HepG2 (cell line): ENCODE results near the gene SPSB1. TPM values are rescaled to one million over a fixed set of nuclear protein-coding genes. Genes with fewer than 3 reads are reported as not detected.

Experiments used
- ATAC-seq: fragments of 200-7000 bp; cut with Tn5 transposase; 3 replicates; pipeline ENCODE4 v1.9.1; 2020; ENCODE audit warnings: mild to moderate bottlenecking, moderate library complexity
- BruUV-seq: library from RNA; stranded (reverse); fragments of 400-500 nt; replicated peaks from 2 replicates; lab custom pipeline; 2021; lab: Mats Ljungman, UMichigan
- CTCF ChIA-PET: fragments of 300-600 bp; formaldehyde crosslinking; extraction: SDS; loops from one replicate; lab custom pipeline; 2021; ENCODE audit warnings: low total read pairs, inconsistent platforms, low intra/inter-chr PET ratio; lab: Yijun Ruan, JAX
- POLR2A ChIA-PET: fragments of 350-600 bp; sonication (Branson Sonifier 250); formaldehyde crosslinking; loops from one replicate; lab custom pipeline; 2020; ENCODE audit warnings: antibody characterized with exemption, inconsistent platforms; lab: Yijun Ruan, JAX
- DNase-seq: peaks from one replicate; pipeline ENCODE4 v3.0.0-alpha.2; 2015; ENCODE audit warnings: low spot score
- FAIRE-seq: peaks from 3 replicates; lab custom pipeline; 2011; peaks lifted over from hg19 to GRCh38; lab: Jason Lieb, UNC
- H2AFZ ChIP-seq: one replicate; pipeline ENCODE4 v1.6.1; 2011; ENCODE audit warnings: low read length, inconsistent platforms
- H3K27ac ChIP-seq: fragments of 300-600 bp; 3 replicates; pipeline ENCODE4 v1.8.0; 2011; ENCODE audit warnings: mixed run types, mild to moderate bottlenecking, mixed read lengths, low read length, inconsistent platforms; ENCODE audit not compliant: insufficient read depth; ENCODE audit errors: extremely low read length
- H3K27me3 ChIP-seq, 2 experiments: fragments of 200-600 bp in 1 of 2; 2 replicates in 1 of 2; 3 replicates in 1 of 2; pipeline versions ENCODE4 v1.6.0 to v1.8.0; 2011; ENCODE audit warnings: low read length in 2 of 2, mild to moderate bottlenecking in 2 of 2, moderate library complexity in 2 of 2, inconsistent platforms in 1 of 2; ENCODE audit not compliant: insufficient read depth in 2 of 2, control insufficient read depth in 1 of 2
- H3K36me3 ChIP-seq, 2 experiments: fragments of 200-600 bp in 1 of 2; replicated peaks in 1 of 2; 2 replicates in 1 of 2; 3 replicates in 1 of 2; pipeline versions ENCODE4 v1.5.1 to v1.8.0; 2011; ENCODE audit warnings: low read length in 2 of 2, inconsistent platforms in 1 of 2; ENCODE audit not compliant: insufficient read depth in 2 of 2, control insufficient read depth in 1 of 2
- H3K4me1 ChIP-seq: 2 replicates; pipeline ENCODE4 v1.5.1; 2012; ENCODE audit warnings: low read length, inconsistent platforms; ENCODE audit not compliant: insufficient read depth
- H3K4me2 ChIP-seq: 2 replicates; pipeline ENCODE4 v1.6.0; 2011; ENCODE audit warnings: low read depth, low read length, inconsistent platforms
- H3K4me3 ChIP-seq, 3 experiments: fragments of 200-600 bp in 1 of 3; sonication (generic), shearing (Covaris generic) in 1 of 3; replicated peaks in 1 of 3; 2 replicates each; pipeline ENCODE4 v1.5.1; 2011 to 2016; ENCODE audit warnings: low read length in 3 of 3, inconsistent platforms in 2 of 3, low read depth in 2 of 3, mild to moderate bottlenecking in 2 of 3, control low read depth in 1 of 3, mixed read lengths in 1 of 3; ENCODE audit not compliant: insufficient read depth in 1 of 3
- H3K79me2 ChIP-seq: one replicate; pipeline ENCODE4 v1.6.1; 2011; ENCODE audit warnings: low read length, inconsistent platforms; ENCODE audit not compliant: insufficient read depth
- H3K9ac ChIP-seq: 2 replicates; pipeline ENCODE4 v1.6.0; 2011; ENCODE audit warnings: mild to moderate bottlenecking, low read depth, low read length, inconsistent platforms; ENCODE audit not compliant: insufficient read depth
- H3K9me3 ChIP-seq: 2 replicates; pipeline ENCODE4 v1.5.1; 2012; ENCODE audit warnings: mild to moderate bottlenecking, low read length
- H4K20me1 ChIP-seq: 2 replicates; pipeline ENCODE4 v1.6.0; 2011; ENCODE audit warnings: inconsistent platforms, mild to moderate bottlenecking, low read length, moderate library complexity; ENCODE audit not compliant: insufficient read depth
- ARID4A ChIP-seq: sonication (generic); formaldehyde crosslinking; IDR thresholded peaks from 2 replicates; pipeline ENCODE4 v1.5.0; 2020; ENCODE audit warnings: mild to moderate bottlenecking, missing genetic modification reagents, borderline replicate concordance
- ATAD3A ChIP-seq: sonication (generic); formaldehyde crosslinking; IDR thresholded peaks from 2 replicates; pipeline ENCODE4 v1.4.0; 2020; ENCODE audit warnings: missing genetic modification reagents
- BCL6 ChIP-seq: IDR thresholded peaks from 2 replicates; pipeline ENCODE4 v1.6.1; 2016; ENCODE audit warnings: missing genetic modification reagents, missing compliant biosample characterization
- CBX5 ChIP-seq: sonication (generic); formaldehyde crosslinking; IDR thresholded peaks from 2 replicates; pipeline ENCODE4 v1.4.0; 2020; ENCODE audit warnings: missing genetic modification reagents, borderline replicate concordance
- ELF3 ChIP-seq: IDR thresholded peaks from 2 replicates; pipeline ENCODE4 v1.6.1; 2016; ENCODE audit warnings: missing genetic modification reagents, missing compliant biosample characterization
- FOSL2 ChIP-seq: sonication (generic); formaldehyde crosslinking; IDR thresholded peaks from 2 replicates; pipeline ENCODE4 v1.4.0; 2020; ENCODE audit warnings: missing genetic modification reagents
- HNF4A ChIP-seq: sonication (generic); formaldehyde crosslinking; IDR thresholded peaks from 2 replicates; pipeline ENCODE4 v1.4.0; 2020; ENCODE audit warnings: missing genetic modification reagents
- IRF1 ChIP-seq: sonication (generic); formaldehyde crosslinking; IDR thresholded peaks from 2 replicates; pipeline ENCODE4 v1.4.0; 2020; ENCODE audit warnings: low read depth, mild to moderate bottlenecking, missing genetic modification reagents
- MIER2 ChIP-seq: IDR thresholded peaks from 2 replicates; pipeline ENCODE4 v1.6.1; 2016; ENCODE audit warnings: missing biosample characterization, missing genetic modification reagents
- NPAS2 ChIP-seq: sonication (generic); formaldehyde crosslinking; IDR thresholded peaks from 2 replicates; pipeline ENCODE4 v1.8.0; 2022; ENCODE audit warnings: mild to moderate bottlenecking, missing genetic modification reagents, borderline replicate concordance
- ZNF17 ChIP-seq: sonication (generic); formaldehyde crosslinking; IDR thresholded peaks from 2 replicates; pipeline ENCODE4 v1.5.0; 2020; ENCODE audit warnings: mild to moderate bottlenecking, missing genetic modification reagents
- ZNF562 ChIP-seq: sonication (generic); formaldehyde crosslinking; IDR thresholded peaks from 2 replicates; pipeline ENCODE4 v1.8.0; 2022; ENCODE audit warnings: missing genetic modification reagents, borderline replicate concordance
- ZNF567 ChIP-seq: sonication (generic); formaldehyde crosslinking; IDR thresholded peaks from 2 replicates; pipeline ENCODE4 v1.8.1; 2023; ENCODE audit warnings: mild to moderate bottlenecking, missing genetic modification reagents, borderline replicate concordance
- ZNF891 ChIP-seq: sonication (generic); formaldehyde crosslinking; IDR thresholded peaks from 2 replicates; pipeline ENCODE4 v1.5.0; 2020; ENCODE audit warnings: mild to moderate bottlenecking, missing genetic modification reagents
- ZZZ3 ChIP-seq: sonication (generic); formaldehyde crosslinking; IDR thresholded peaks from 2 replicates; pipeline ENCODE4 v1.4.0; 2020; ENCODE audit warnings: missing genetic modification reagents, mild to moderate bottlenecking, borderline replicate concordance
- WGBS: methylation state at CpG from one replicate; pipeline ENCODE4 v1.1.6; 2017; ENCODE audit warnings: low lambda C conversion rate; 5-methylcytosine and 5-hydroxymethylcytosine counted together
- in situ Hi-C: cut with HindIII; loops from 2 replicates; pipeline ENCODE4 v1.10.0; 2017; ENCODE audit warnings: low pct_unique_long_range_greater_than_20kb; ENCODE audit not compliant: extremely low pct_ligation_motif_present
- intact Hi-C: fragments of 100-400 bp; cut with micrococcal nuclease; formaldehyde crosslinking; loops from one replicate; pipeline ENCODE4 v1.10.0; 2022; ENCODE audit not compliant: unreplicated experiment
- polyA plus RNA-seq, 8 experiments: library from polyadenylated mRNA; depleted of rRNA in 3 of 8; stranded (reverse) in 7 of 8; unstranded in 1 of 8; fragments of >200 nt; fragmentation: Illumina TruSeq in 4 of 8; extraction: Trizol in 4 of 8; gene quantifications; 2 replicates each; pipeline versions ENCODE4 v1.2.1 to v1.2.3, GENCODE V29; 2011 to 2016; ENCODE audit warnings: low read depth in 4 of 8, missing spikeins in 1 of 8, mixed read lengths in 1 of 8; ENCODE audit not compliant: insufficient read depth in 1 of 8
- total RNA-seq, 5 experiments: library from RNA; depleted of rRNA; stranded (reverse); fragments of >200 nt; fragmentation: Illumina TruSeq; extraction: Trizol; gene quantifications; 2 replicates each; pipeline ENCODE4 v1.2.3, GENCODE V29; 2016; ENCODE audit warnings: low read depth in 1 of 5
- TF ChIP-seq, protein P1 (sequence below): sonication (generic); formaldehyde crosslinking; IDR thresholded peaks from 2 replicates; pipeline ENCODE4 v1.8.0; 2022; ENCODE audit warnings: low read depth, missing genetic modification reagents

The SPSB1 gene
- total and polyA plus RNA-seq, 2 of the 13 experiments (the other 11 are each of a cell fraction or from before 2014, with no cell fraction given): 5.0 to 8.0 TPM

DNA sequence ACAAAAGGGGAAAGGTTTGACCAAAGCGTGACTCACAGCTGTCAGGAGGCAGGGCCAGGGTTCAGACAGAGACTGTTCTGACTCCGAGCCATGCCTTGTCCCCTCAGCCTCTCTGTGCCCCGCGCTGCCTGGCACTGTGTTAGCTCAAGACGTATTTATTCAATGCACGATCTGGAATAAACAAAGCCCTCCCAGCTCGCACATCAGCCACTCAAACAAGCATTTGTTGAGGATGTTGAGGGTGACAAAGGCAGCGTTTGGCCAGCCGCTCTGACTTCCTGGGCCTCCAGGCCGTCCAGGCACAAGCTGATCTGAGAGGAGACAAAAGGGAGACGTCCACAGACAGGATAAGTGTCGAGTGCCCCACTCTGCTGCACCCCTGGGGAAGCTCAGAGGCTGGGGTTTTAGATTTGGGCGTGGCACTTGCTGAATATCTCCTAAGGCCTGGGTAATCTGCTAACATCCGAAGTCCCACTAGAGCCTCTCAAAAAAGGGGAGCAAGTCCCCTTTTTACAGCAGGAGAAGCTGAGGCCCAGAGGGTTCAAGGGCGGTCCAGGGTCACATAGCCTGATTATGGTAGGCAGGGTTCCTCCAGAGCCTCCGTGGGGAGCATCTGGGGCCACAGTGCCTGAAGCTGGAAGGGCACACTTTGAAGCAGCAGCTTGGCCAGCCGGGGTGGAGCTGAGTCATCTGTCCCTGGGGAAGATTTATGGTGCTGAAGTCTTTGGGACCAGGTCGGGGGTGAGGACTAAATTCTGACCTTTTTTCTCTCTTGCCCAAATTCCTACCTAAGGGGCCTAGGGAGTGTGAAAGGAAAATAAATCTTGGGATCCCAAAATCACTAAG lies 95.9 kb downstream of the SPSB1 start (continued):
- TF ChIP-seq ELF3 (CRISPR knock-in tag): no peak
- TF ChIP-seq FOSL2 (CRISPR knock-in tag): peak; percentile 29; the same call in 1 of the 2 replicates

GRCh38 chr1:9389968-9390367 lies 97.3 kb downstream of the SPSB1 start:
- H3K9ac ChIP-seq: no peak overlapping the region
- ChIA-PET CTCF (no interaction called here), POLR2A (no interaction called here)
- ATAC-seq (no peak), DNase-seq (no peak), FAIRE-seq (no peak)
- H3K4me1 ChIP-seq: peaks cover 29% of the 10 kb centered on the region
- in situ Hi-C loops (no loop called here), intact Hi-C loops (no loop called here)
- H4K20me1 ChIP-seq: no peaks in the 10 kb centered on the region
- no peak overlapping the region for H2AFZ ChIP-seq
- peaks cover 1% of the 10 kb centered on the region for H3K9me3 ChIP-seq
- peaks cover 0 to 52% of the 10 kb centered on the region in 2 experiments; a peak in 3 of 5 replicates for H3K27me3 ChIP-seq
- 48% methylated on average over 7 of the region's 7 CpGs for WGBS
- H3K4me2 ChIP-seq: no peak overlapping the region
- H3K36me3 ChIP-seq: no peaks in the 10 kb centered on the region
- BruUV-seq: no TSS peak
- no peak overlapping the region for H3K27ac ChIP-seq
- H3K4me3 ChIP-seq: no peak overlapping the region
- no peaks in the 10 kb centered on the region for H3K79me2 ChIP-seq
- no peak for TF ChIP-seq ZNF562 (CRISPR knock-in tag)
- no peak for TF ChIP-seq NPAS2 (CRISPR knock-in tag)
- TF ChIP-seq ZNF567 (CRISPR knock-in tag): no peak
- no peak for TF ChIP-seq ARID4A
- TF ChIP-seq IRF1 (CRISPR knock-in tag): no peak
- TF ChIP-seq ZZZ3: no peak
- no peak for TF ChIP-seq MIER2 (CRISPR knock-in tag)
- TF ChIP-seq CBX5 (CRISPR knock-in tag): no peak
- TF ChIP-seq BCL6 (CRISPR knock-in tag): no peak
- no peak for TF ChIP-seq ATAD3A (CRISPR knock-in tag)
- TF ChIP-seq ZNF891 (CRISPR knock-in tag): no peak
- no peak for TF ChIP-seq HNF4A (CRISPR knock-in tag)
- TF ChIP-seq, protein P1, sequence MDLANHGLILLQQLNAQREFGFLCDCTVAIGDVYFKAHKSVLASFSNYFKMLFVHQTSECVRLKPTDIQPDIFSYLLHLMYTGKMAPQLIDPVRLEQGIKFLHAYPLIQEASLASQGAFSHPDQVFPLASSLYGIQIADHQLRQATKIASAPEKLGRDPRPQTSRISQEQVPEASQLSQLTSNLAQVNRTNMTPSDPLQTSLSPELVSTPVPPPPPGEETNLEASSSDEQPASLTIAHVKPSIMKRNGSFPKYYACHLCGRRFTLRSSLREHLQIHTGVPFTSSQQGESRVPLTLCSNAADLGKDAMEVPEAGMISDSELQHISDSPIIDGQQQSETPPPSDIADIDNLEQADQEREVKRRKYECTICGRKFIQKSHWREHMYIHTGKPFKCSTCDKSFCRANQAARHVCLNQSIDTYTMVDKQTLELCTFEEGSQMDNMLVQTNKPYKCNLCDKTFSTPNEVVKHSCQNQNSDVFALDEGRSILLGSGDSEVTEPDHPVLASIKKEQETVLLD (CRISPR knock-in tag): no peak
- TF ChIP-seq ZNF17 (CRISPR knock-in tag): no peak
